NCI-H2171 treated with DMSO at 0.1 percent for 48 hours (cell line): ENCODE data around the gene DNASE2.
"Not testable (repeated sequence)": the region's sequence is repeated elsewhere in the genome, so short reads cannot be mapped to it uniquely, and the experiment has no call there.

Experiments
- DNase-seq: peaks from one replicate; lab custom pipeline; 2025; lab: John Stamatoyannopoulos, UW

The DNASE2 gene, protein sequence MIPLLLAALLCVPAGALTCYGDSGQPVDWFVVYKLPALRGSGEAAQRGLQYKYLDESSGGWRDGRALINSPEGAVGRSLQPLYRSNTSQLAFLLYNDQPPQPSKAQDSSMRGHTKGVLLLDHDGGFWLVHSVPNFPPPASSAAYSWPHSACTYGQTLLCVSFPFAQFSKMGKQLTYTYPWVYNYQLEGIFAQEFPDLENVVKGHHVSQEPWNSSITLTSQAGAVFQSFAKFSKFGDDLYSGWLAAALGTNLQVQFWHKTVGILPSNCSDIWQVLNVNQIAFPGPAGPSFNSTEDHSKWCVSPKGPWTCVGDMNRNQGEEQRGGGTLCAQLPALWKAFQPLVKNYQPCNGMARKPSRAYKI

DNA sequence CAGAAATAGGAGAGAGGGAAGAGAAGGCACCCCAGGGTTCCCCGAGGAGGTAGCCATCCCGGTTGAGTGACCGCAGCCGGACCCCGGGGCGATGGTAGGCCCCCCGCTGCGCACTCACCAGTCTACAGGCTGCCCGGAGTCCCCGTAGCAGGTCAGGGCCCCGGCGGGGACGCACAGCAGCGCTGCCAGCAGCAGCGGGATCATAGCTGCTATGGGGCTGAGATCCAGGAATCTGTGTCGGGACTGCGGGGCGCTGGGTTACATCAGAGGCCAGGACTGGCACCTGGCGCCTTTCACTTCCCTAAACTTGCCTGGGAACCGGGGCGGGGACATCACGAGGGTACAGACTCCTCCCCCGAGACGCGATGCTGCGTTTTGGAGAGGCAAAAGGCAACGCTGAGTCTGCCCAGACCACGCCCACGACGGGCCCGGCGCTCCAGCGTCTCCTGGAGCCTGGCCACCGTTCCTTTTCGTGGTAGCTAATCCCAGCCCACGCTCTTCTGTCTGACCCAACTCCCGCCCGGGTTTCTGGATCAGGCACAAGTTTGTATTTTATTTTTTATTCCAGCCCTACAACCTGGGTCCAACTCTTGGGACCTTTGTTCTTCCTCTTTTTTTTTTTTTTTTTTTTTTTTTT lies at the start of gene DNASE2:
Gene DNASE2, minus strand, starts transcription at position 278 of the 637 bp plus-strand sequence. Its CDS starts 74 bp downstream, at position 204.
- DNase-seq, result peak; percentile 97

DNA sequence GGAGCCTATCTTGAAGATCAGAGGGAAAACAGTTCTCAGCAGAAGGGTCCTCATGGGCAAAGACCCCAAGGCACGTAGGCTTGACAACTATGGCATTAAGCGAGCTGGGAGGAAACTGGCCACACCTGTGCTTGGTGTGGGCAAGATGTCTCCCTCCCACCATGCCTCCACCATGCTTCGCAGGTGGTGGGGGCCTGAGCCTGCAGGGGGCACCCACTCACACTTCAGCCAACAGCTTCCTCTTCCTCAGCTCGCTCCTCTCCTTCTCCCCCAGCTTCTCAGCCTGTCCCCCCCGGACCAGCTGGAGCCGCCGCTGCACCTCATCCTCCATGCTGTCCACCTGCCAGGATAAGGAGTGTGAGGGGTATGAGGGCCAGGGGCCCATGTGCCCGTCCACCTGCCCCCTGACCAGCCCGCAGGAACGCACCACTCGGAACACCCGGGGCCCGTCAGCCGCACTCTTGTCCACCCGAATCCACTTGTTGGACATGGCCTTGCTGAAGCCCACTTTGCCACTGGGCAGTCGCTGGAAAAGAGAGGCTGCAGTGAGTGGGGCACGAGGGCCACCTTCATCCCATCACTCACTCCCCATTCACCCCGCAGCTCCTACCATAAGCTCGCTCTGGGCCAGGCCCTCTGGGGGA lies 48.9 kb upstream of the DNASE2 start:
- no peak for DNase-seq

DNA sequence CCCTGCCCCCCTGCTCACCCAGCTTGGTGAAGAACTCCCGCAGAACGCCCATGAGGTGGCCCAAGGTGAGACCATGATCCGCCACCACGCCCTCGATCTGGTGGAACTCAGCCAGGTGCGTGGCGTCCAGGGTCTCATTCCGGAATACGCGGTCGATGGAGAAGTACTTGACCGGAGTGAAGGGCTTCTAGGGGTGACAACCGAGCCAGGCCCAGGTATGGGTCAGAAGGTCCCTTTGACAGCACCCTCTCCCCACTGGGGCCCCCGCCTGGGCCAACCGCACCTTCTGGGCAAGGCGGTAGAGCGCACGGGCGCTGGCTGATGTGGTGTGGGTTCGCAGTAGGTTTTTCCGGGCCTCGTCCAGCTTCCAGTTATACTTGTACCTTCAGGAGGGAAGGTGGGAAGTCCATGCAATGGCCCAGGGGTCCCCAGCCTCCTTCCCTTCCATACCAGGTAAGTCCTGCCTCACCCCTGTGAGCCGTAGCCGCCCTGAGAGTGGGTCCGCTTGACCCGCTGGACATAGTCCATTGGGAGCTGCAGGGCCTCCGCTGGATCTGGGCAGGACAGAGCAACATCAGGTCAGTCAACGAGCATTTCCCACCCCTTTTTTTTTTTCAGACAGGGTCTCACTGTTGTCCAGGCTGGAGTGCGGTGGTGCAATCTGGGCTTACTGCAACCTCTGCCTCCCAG lies 43.5 kb upstream of the DNASE2 start:
- no peak for DNase-seq

DNA sequence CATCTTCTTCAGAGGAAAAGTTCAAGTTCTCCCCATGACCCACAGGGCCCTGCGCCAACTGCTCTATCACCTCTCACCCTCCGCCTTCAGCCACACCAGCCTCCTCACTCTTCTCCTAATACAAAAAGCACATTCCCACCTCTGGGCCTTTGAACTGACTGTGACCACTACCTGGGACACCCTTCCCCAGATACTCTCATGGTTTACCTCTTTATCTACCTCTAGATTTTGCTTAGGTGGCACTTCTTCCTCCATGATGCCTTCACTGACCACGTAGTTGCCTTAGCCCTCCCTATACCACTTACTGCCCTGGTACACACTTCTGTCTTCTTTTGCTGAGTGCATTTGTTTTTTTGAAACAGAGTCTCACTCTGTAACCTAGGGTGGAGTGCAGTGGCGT lies 41.7 kb upstream of the DNASE2 start:
- DNase-seq, result no peak

DNA sequence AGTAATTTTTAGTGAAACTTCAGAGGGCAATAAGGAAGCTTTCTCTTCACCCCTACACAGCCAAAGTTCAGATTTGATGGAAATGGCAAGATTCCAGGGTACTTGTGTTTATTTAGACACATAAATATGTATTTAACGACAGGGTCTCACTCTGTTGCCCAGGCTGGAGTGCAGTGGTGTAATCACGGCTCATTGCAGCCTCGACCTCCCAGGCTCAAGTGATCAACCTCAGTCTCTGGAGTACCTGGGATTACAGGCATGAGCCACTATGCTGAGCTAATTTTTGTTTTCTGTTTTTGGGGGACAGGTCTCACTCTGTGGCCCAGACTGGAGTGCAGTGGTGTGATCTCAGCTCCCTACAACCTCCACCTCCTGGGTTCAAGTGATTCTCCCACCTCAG lies 39.8 kb upstream of the DNASE2 start:
- DNase-seq, result no peak

DNA sequence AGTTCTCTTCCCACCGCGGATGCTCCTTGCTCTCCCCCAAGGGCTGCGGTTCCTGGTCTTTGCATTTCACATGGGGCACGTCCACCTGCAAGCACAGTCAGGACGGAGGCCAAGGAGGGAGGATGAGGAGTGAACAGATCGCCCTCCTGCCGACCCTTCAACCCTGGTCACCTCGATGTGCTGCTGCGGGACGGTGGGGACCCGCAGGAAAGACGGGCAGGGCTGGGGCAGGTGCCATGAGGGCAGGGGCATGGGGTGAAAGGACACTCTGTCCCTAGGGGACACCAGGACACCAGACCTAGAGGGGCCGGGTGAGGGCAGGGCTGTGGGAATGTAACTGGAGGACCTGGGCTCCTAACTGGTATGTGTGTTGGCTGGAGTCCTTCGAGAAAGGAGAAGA lies 37.0 kb upstream of the DNASE2 start:
- no peak for DNase-seq

DNA sequence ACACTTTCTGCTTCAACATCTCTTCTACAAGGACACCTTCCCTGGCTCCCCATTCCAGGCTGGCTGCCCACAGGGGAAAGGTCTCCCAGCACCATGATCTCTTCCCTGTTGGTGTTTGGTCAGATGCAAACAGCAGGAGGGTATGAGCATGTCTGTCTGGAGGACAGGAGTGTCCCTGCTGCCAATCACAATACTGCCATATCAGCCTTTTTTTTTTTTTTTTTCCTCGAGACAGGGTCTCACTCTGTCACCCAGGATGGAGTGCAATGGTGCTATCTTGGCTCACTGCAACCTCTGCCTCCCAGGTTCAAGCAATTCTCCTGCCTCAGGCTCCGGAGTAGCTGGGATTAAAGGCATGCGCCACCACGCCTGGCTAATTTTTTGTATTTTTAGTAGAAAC lies 34.6 kb upstream of the DNASE2 start:
- DNase-seq, result not testable (repeated sequence)

DNA sequence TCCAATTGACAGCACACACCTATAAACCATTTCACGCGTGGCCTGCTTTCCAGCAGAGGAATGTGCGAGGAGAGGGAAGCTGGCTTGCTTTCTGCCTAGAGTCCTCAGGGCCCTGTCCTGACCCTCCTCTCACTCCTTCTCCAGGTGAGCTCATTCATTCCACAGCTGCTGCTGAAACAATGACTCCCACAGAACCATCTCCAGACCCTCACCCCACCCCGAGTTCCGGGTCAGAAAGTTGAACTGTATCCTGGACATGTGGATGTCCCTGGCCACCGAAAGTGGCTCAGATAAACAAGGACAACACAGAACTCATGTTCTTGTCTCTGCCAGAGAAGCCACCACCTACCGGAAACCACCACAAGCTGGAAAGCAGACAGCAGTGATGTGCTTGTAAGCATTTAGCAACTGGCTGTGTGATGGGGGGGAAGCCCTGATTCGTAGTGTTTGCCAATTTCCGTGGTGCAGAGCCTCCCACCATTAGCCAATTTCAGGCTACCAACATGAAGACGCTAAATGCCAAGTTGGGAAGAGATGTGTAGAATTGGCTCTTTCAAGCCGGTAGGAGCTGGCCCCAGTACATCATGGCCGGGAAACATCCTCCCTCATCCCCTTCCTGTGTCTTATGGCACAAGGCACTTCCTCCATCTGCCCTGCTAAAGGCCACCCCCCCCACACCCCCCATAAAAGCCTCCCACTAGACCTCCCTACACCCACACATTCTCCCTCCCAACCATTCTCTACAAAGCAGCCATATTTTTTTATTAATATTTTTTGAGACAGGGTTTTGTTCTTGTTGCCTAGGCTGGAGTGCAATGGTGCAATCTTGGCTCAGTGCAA lies 32.8 kb upstream of the DNASE2 start:
- DNase-seq, result no peak

DNA sequence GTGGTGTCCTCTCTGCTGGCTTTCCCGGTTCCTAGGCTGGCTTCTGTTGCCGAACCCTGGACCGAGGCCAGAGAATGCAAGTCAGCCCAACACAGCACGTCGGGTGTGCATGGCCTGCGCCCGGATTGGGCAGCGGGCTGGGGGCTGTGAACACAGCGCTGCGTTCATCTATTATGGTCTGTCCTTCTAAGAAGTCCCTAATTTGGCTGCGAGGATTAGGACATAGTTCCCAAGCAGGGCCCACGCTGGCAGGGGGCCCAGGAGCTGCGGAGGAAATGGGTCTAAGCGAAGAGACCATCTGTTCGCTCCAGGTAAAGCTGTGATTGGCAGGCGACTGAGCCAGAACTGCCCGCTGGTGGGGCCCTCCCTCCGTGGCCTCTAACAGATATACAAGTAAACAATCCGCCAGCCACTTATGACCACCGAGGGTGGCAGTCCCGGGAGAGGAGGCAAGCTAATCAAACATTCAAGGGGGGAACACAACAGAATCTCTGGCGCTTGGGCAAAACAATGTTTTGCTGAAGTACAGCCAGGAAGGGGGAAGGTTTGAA lies 31.8 kb upstream of the DNASE2 start:
- peak; percentile 98 for DNase-seq

DNA sequence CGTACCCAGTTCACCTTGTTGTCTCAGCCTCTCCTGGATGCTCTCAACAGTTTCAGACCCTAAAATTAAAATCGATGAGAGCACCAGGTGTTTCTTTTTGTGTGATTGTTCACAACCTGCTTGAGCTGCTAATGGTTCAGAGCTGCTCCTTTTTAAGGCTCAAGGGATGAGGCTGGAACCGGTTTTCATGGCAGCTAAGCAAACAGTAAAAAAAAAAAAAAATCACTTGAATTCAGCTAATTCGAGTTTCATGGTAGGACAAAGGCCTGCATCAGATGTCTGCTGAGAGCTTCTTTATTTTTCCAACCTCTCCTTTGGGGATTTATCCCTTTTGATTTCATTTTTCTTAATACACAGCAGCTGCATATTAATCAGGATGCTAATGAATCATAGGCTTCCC lies 31.3 kb upstream of the DNASE2 start:
- DNase-seq, result peak; percentile 89

DNA sequence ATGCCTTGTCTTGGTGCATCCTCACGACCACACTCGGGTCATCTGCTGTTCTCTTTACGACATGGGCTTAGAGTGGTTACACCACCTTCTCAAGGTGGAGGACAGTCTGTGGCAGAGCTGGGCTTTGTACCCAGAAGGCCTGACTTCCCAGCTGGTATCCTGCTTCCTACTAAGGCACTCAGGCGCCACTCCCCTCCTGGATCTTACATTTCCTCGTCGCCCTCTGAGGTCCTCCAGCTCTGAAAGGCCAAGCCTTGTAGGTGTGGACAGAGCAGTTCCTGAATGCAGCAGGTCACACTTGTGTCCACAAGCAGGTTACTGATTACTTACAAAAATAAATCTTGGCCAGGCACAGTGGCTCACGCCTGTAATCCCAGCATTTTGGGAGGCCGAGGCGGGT lies 25.9 kb upstream of the DNASE2 start:
- DNase-seq, result no peak

DNA sequence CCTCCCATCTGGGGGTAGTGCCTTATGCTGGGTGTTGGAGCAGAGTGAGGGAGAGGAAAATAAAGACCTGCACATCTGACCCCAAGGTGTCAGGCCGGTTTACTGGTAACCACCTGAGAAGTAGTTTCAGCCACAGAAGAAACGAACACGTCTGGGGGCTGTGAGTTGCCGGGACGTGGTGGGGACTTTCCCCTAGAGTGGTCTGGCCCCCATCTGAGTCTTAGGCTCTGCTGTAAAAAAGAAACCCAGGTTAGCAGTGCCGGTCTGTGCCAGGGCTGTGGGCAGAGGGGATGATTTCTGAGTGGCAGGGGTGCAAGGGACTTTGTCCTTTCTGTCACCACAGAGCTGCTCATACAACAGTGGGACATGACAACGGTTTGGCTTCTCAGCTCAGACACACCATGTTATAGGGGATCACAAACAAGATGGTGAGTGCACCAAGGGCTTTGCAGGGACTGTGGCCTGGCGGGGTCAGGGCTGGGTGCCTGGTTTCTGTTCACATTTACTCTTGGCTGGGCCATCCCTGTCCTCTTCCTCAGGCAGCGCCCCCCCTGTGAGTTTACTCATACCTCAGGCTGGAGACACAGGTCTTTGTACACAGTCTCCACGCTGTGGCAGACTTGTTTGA lies 18.8 kb upstream of the DNASE2 start:
- DNase-seq, result no peak

DNA sequence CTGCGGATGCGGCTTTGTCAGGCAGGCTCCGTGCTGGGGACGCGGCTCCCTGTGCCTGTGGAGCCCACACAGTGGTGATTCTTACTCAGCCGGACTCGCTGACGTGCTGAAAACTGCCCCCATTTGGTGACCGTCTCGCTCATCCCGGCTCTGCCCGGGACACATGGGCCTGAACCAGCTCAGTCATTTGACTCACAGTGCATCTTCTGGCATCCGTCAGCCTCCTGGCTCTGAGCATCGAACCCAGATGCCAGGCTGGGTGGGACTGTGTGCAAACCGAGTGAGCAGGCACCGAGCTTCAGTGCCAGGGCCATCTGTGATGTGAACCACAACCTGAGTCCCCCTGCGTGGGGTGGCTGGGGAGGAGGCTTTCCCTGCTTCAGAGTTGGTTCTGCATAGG lies 15.2 kb upstream of the DNASE2 start:
- DNase-seq, result no peak

DNA sequence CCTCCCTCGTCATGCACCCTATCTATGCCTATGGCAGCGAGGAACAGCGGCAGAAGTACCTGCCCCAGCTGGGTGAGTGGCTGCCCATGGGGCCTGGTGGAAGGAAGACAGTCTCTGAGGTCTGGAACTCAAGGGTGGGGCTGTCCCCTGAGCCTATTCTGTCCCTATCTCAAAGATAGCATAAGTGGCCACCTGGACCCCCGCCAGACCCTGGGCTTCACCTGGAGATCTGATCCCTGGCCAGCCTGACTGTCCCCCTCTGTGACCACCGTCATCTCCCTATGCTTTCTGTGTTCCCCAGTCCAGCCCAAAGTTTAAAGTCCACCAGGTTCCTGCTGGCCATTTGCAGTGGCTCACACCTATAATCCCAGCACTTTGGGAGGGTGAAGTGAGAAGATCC lies 12.3 kb upstream of the DNASE2 start:
- no peak for DNase-seq

DNA sequence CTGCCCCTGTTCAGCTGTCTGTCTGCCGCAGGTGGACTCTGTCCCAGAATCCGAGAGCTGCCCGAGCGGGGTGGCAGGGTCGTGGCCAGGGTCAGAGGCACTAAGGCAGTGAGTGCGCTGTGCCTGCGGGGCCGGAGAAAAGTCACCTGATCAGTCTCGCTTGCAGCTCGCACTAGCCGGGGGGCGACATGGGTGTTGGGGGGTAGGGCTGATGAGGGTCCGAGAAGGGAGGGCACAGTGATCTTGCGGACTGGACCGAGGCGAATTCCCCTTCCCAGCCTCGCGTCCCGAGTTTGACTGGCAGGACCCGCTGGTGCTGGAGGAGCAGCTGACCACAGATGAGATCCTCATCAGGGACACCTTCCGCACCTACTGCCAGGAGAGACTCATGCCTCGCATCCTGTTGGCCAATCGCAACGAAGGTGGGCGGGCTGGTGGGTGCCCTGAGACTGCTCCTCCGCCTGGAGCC lies 10.3 kb upstream of the DNASE2 start:
- DNase-seq, result no peak

DNA sequence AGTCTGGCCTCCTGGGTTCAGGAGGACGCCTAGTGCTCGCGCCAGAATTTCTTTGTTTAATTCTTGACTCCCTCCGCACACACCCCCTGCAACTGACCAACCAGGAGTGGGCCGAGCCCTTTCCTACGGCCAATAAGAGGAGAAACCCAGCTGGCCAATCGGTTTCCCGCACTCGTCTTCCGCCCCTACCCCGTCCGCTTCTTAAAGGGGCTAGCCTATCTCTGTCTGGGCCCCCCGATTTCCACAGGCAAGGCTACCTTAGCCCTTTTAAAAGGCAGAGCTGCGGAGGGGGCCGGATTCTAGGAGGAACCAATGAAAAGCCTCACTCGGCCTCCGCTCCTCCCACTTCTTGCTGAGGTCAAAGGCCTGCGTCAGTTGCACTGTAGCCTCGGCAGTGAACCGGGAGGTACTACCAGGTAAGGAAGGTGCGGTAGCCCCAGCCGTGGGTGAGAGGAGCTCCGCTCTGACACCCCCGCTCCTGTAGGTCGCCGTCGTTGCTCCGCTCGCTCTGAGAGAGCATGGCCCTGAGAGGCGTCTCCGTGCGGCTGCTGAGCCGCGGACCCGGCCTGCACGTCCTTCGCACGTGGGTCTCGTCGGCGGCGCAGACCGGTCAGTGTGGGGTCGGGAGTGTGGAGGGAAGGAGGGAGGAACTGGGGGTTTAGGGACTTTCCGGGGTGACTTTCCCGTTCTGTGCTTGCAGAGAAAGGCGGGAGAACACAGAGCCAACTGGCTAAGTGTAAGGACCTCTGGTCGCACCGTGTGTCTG lies 9.7 kb upstream of the DNASE2 start, which contains the start of gene GCDH:
Gene GCDH, plus strand, starts transcription at position 374 of the 766 bp plus-strand sequence. Its CDS starts 145 bp downstream, at position 519.
- DNase-seq, result peak; percentile 99

DNA sequence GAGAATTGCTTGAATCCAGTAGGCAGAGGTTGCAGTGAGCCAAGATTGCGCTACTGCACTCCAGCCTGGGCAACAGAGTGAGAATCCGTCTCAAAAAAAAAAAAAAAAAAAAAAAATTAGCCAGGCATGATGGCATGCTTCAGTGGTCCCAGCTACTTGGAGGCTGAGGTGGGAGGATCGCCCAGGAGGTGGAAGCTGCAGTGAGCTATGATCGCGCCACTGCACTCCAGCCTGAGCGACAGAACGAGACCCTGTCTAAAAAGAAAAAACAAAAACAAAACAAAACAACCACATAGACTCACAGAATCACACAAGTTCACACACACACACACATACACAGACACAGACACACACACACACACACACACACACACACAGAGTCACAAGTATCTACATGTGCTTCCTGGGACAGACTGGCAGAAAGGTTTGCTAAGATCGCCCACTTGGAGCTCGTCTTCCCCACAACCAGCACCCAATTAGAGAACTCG lies 9.1 kb upstream of the DNASE2 start:
- DNase-seq, result not testable (repeated sequence)

DNA sequence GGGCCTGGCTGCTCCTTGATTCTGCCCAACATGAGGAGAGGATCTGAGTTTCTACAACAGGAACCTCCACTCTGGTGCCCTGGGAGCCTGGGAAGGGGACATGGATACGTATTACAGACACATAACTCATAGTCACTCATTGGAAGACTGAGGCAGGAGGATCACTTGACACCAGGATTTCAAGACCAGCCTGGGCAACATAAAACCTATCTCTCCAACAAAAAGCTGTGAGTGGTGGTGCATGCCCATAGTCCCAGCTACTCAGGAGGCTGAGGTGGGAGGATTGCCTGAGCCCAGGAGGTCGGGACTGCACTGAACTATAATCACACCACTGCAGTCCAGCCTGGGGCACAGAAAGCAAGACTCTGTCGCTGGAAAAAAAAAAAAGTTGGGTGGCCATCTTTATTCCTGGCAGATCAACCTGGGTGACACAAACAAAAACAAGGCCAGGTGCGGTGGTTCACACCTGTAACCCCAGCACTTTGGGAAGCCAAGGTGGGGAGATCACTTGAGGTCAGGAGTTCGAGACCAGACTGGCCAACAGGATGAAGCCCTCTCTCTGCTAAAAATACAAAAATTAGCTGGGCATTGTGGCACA lies 6.9 kb upstream of the DNASE2 start:
- no peak for DNase-seq
